Neural cell (in vitro differentiated cells): ENCODE data around the gene SHISA9. TPM values are rescaled to one million over a fixed set of nuclear protein-coding genes. Genes with fewer than 3 reads are reported as not detected.

Experiments
- H2AFZ ChIP-seq: fragments of 200-600, 300-800 bp; sonication (generic), shearing (Covaris generic); 2 replicates; pipeline ENCODE4 v1.6.0; 2014; ENCODE audit warnings: low read depth, mild to moderate bottlenecking, antibody characterized with exemption, low read length, moderate library complexity
- H3F3A ChIP-seq: fragments of 200-600 bp; shearing (Covaris generic); 2 replicates; pipeline ENCODE4 v1.6.1; 2016; ENCODE audit warnings: mild to moderate bottlenecking, moderate library complexity, mixed read lengths, antibody characterized with exemption, low read length; ENCODE audit not compliant: insufficient read depth, poor library complexity, severe bottlenecking
- H3K27ac ChIP-seq: fragments of 200-600, 300-800 bp; sonication (generic), shearing (Covaris generic); 2 replicates; pipeline ENCODE4 v1.5.1; 2014; ENCODE audit warnings: mild to moderate bottlenecking, low read length, moderate library complexity
- H3K27me3 ChIP-seq: fragments of 300-800, 200-600 bp; sonication (generic), shearing (Covaris generic); 2 replicates; pipeline ENCODE4 v1.6.0; 2014; ENCODE audit warnings: mild to moderate bottlenecking, low read depth, low read length, moderate library complexity; ENCODE audit not compliant: insufficient read depth
- H3K36me3 ChIP-seq: fragments of 300-800, 200-600 bp; sonication (generic), shearing (Covaris generic); 2 replicates; pipeline ENCODE4 v1.5.1; 2014; ENCODE audit warnings: mild to moderate bottlenecking, antibody characterized with exemption, low read length, moderate library complexity; ENCODE audit not compliant: insufficient read depth
- H3K4me2 ChIP-seq: fragments of 300-800, 200-600 bp; sonication (generic), shearing (Covaris generic); 2 replicates; pipeline ENCODE4 v1.6.0; 2014; ENCODE audit warnings: mild to moderate bottlenecking, low read length
- H3K4me3 ChIP-seq: fragments of 300-800, 200-600 bp; sonication (generic), shearing (Covaris generic); 2 replicates; pipeline ENCODE4 v1.5.1; 2014; ENCODE audit warnings: mild to moderate bottlenecking, low read length, moderate library complexity
- H3K79me2 ChIP-seq: fragments of 200-600 bp; shearing (Covaris generic); replicated peaks from 2 replicates; pipeline ENCODE4 v1.6.0; 2014; ENCODE audit warnings: mild to moderate bottlenecking, low read length, moderate library complexity; ENCODE audit not compliant: insufficient read depth
- H3K9ac ChIP-seq: fragments of 300-800, 200-600 bp; sonication (generic), shearing (Covaris generic); 2 replicates; pipeline ENCODE4 v1.6.1; 2016; ENCODE audit warnings: mild to moderate bottlenecking, low read length, mixed read lengths
- H3K9me2 ChIP-seq: fragments of 200-600 bp; shearing (Covaris generic); 2 replicates; pipeline ENCODE4 v1.6.1; 2016; ENCODE audit warnings: mild to moderate bottlenecking, low read length, mixed read lengths; ENCODE audit not compliant: insufficient read depth
- H3K9me3 ChIP-seq: fragments of 200-600, 300-800 bp; sonication (generic), shearing (Covaris generic); 2 replicates; pipeline ENCODE4 v1.6.1; 2016; ENCODE audit warnings: mild to moderate bottlenecking, mixed run types, low read length, moderate library complexity, mixed read lengths
- H4K20me1 ChIP-seq: fragments of 200-600 bp; shearing (Covaris generic); 2 replicates; pipeline ENCODE4 v1.6.1; 2016; ENCODE audit warnings: mild to moderate bottlenecking, mixed run types; ENCODE audit not compliant: insufficient read depth
- CTCF ChIP-seq: fragments of 450-650 bp; IDR thresholded peaks from 2 replicates; pipeline ENCODE4 v1.5.1; 2014; ENCODE audit warnings: antibody characterized with exemption, mild to moderate bottlenecking, moderate library complexity; ENCODE audit not compliant: poor library complexity, severe bottlenecking
- EP300 ChIP-seq: fragments of 450-650 bp; conservative IDR thresholded peaks from 2 replicates; pipeline ENCODE4 v1.6.1; 2014; ENCODE audit warnings: antibody characterized with exemption, mild to moderate bottlenecking, moderate library complexity; ENCODE audit not compliant: poor library complexity, severe bottlenecking
- EZH2 ChIP-seq: fragments of 200-600, 300-800 bp; shearing (Covaris generic), sonication (generic); IDR thresholded peaks from 2 replicates; pipeline ENCODE4 v1.6.1; 2014; ENCODE audit warnings: antibody characterized with exemption, low read length, borderline replicate concordance, mild to moderate bottlenecking; ENCODE audit not compliant: insufficient read depth, poor library complexity, severe bottlenecking
- MXI1 ChIP-seq: fragments of 450-650 bp; conservative IDR thresholded peaks from 2 replicates; pipeline ENCODE4 v1.6.1; 2014; ENCODE audit warnings: antibody characterized with exemption, mild to moderate bottlenecking; ENCODE audit not compliant: poor library complexity, severe bottlenecking
- POLR2AphosphoS5 ChIP-seq: IDR thresholded peaks from 2 replicates; pipeline ENCODE4 v1.6.1; 2012
- RAD21 ChIP-seq: fragments of 450-650 bp; conservative IDR thresholded peaks from 2 replicates; pipeline ENCODE4 v1.6.1; 2014; ENCODE audit warnings: antibody characterized with exemption, mild to moderate bottlenecking, moderate library complexity
- SMC3 ChIP-seq: fragments of 450-650 bp; conservative IDR thresholded peaks from 2 replicates; pipeline ENCODE4 v1.6.1; 2014; ENCODE audit warnings: antibody characterized with exemption, mild to moderate bottlenecking, moderate library complexity; ENCODE audit not compliant: poor library complexity
- TAF1 ChIP-seq: IDR thresholded peaks from 2 replicates; pipeline ENCODE4 v1.6.1; 2012; ENCODE audit warnings: low read depth
- polyA plus RNA-seq: library from polyadenylated mRNA; depleted of rRNA; stranded (reverse); fragments of >200 nt; gene quantifications from 2 replicates; pipeline ENCODE4 v1.2.3, GENCODE V29; 2014
- TF ChIP-seq, protein P1 (sequence below): IDR thresholded peaks from 2 replicates; pipeline ENCODE4 v1.6.1; 2012; ENCODE audit warnings: borderline replicate concordance

SHISA9 gene
- polyA plus RNA-seq, 1 donor from 2014 or later = 2.0 TPM

- Histone ChIP-seq H3K9me2 (no peaks in the 10 kb centered on the region), H3K4me3 (no peak overlapping the region), H3K36me3 (no peaks in the 10 kb centered on the region), H2AFZ (no peak overlapping the region), H3K27ac (no peak overlapping the region), H4K20me1 (no peaks in the 10 kb centered on the region), H3K4me2 (no peak overlapping the region), H3K9me3 (no peaks in the 10 kb centered on the region), H3K79me2 (no peaks in the 10 kb centered on the region), H3K27me3 (no peaks in the 10 kb centered on the region), H3F3A (no peaks in the 10 kb centered on the region), H3K9ac (no peak overlapping the region)
- TF ChIP-seq TAF1 (no peak), POLR2AphosphoS5 (no peak), CTCF (no peak), SMC3 (no peak), MXI1 (no peak)
These were observed 292.3 kb downstream of the SHISA9 start for GRCh38 chr16:13193721-13194120.

GRCh38 chr16:13194766-13195165, 293.4 kb downstream of the SHISA9 start:
- H3K79me2 ChIP-seq = no peaks in the 10 kb centered on the region
- no peaks in the 10 kb centered on the region for H4K20me1 ChIP-seq
- H3K27ac ChIP-seq = no peak overlapping the region
- no peak overlapping the region for H2AFZ ChIP-seq
- no peaks in the 10 kb centered on the region for H3K27me3 ChIP-seq
- no peaks in the 10 kb centered on the region for H3K36me3 ChIP-seq
- no peaks in the 10 kb centered on the region for H3K9me3 ChIP-seq
- no peak overlapping the region for H3K4me2 ChIP-seq
- H3K4me3 ChIP-seq = no peak overlapping the region
- TF ChIP-seq CTCF (no peak), SMC3 (no peak)
- no peak overlapping the region for H3K9ac ChIP-seq
- H3F3A ChIP-seq = no peaks in the 10 kb centered on the region
- H3K9me2 ChIP-seq = no peaks in the 10 kb centered on the region

DNA sequence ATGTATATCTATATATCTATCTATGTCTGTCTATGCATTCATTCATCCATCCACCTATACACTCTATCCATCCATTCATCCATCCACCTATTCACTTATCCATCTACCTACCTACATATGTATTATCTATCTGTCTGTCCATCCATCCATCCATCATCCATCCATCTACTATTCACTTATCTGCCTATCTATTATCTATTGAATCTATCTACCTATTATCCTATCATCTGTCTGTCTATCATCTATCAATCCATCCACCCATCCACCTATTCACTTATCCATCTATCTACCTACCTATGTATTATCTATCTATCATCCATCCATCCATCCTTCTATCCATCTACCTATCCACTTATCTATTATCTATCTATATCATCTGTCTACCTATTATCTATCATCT, 302.3 kb downstream of the SHISA9 start:
- H3K9me3 ChIP-seq = no peaks in the 10 kb centered on the region
- H3F3A ChIP-seq = no peaks in the 10 kb centered on the region
- H3K27me3 ChIP-seq = no peaks in the 10 kb centered on the region
- no peaks in the 10 kb centered on the region for H3K79me2 ChIP-seq
- H3K9me2 ChIP-seq = no peaks in the 10 kb centered on the region
- H4K20me1 ChIP-seq = no peaks in the 10 kb centered on the region
- H3K4me3 ChIP-seq = no peak overlapping the region
- H3K4me2 ChIP-seq = no peak overlapping the region
- H3K9ac ChIP-seq = no peak overlapping the region
- no peak for TF ChIP-seq EZH2
- no peak for TF ChIP-seq SMC3
- TF ChIP-seq CTCF = no peak
- no peak for TF ChIP-seq EP300
- TF ChIP-seq MXI1 = no peak
- no peak for TF ChIP-seq POLR2AphosphoS5
- TF ChIP-seq RAD21 = no peak
- TF ChIP-seq TAF1 = no peak
- TF ChIP-seq, protein P1, sequence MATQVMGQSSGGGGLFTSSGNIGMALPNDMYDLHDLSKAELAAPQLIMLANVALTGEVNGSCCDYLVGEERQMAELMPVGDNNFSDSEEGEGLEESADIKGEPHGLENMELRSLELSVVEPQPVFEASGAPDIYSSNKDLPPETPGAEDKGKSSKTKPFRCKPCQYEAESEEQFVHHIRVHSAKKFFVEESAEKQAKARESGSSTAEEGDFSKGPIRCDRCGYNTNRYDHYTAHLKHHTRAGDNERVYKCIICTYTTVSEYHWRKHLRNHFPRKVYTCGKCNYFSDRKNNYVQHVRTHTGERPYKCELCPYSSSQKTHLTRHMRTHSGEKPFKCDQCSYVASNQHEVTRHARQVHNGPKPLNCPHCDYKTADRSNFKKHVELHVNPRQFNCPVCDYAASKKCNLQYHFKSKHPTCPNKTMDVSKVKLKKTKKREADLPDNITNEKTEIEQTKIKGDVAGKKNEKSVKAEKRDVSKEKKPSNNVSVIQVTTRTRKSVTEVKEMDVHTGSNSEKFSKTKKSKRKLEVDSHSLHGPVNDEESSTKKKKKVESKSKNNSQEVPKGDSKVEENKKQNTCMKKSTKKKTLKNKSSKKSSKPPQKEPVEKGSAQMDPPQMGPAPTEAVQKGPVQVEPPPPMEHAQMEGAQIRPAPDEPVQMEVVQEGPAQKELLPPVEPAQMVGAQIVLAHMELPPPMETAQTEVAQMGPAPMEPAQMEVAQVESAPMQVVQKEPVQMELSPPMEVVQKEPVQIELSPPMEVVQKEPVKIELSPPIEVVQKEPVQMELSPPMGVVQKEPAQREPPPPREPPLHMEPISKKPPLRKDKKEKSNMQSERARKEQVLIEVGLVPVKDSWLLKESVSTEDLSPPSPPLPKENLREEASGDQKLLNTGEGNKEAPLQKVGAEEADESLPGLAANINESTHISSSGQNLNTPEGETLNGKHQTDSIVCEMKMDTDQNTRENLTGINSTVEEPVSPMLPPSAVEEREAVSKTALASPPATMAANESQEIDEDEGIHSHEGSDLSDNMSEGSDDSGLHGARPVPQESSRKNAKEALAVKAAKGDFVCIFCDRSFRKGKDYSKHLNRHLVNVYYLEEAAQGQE = no peak
- no peak overlapping the region for H2AFZ ChIP-seq
- H3K36me3 ChIP-seq = no peaks in the 10 kb centered on the region
- no peak overlapping the region for H3K27ac ChIP-seq
